ENCODE measurements around the gene AKAP12.
"Not testable (repeated sequence)": the region's sequence is repeated elsewhere in the genome, so short reads cannot be mapped to it uniquely, and the experiment has no call there.

DNA sequence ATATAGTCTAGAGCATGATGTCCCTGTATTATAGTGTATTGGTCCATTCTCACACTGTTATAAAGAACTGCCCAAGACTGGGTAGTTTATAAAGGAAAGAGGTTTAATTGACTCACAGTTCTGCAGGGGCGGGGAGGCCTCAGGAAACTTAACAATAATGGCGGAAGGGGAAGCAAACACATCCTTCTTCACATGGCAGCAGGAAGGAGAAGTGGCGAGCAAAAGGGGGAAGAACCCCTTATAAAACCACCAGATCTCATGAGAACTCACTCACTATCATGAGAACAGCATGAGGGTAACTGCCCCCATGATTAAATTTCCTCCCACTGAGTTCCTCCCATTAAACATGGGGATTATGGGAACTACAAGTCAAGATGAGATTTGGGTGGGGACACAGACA lies 75.9 kb downstream of the AKAP12 start:
- not testable (repeated sequence) for TF ChIP-seq POLR2AphosphoS5, POLR2A (IDR thresholded peaks at IDR 0.05)
